HG03520 (cell line): Measurements from ENCODE around the gene BACE2.

Source experiments
- ATAC-seq: cut with Tn5 transposase; IDR thresholded peaks from one replicate; pipeline ENCODE4 v1.9.1; 2021; ENCODE audit warnings: mild to moderate bottlenecking, moderate library complexity; ENCODE audit not compliant: unreplicated experiment

BACE2 gene

GRCh38 chr21:41147979-41148355 is 20.0 kb upstream of the BACE2 start:
- ATAC-seq, result no peak

GRCh38 chr21:41148798-41149197 is 19.2 kb upstream of the BACE2 start:
- no peak for ATAC-seq

GRCh38 chr21:41149199-41149598 is 18.8 kb upstream of the BACE2 start:
- no peak for ATAC-seq

GRCh38 chr21:41152147-41152546 is 15.8 kb upstream of the BACE2 start:
- no peak for ATAC-seq

- ATAC-seq, result no peak
Measured at GRCh38 chr21:41153443-41153842, 14.5 kb upstream of the BACE2 start.

- ATAC-seq, result no peak
Measured at GRCh38 chr21:41156142-41156541, 11.8 kb upstream of the BACE2 start.

GRCh38 chr21:41158026-41158425 is 9.9 kb upstream of the BACE2 start:
- ATAC-seq, result no peak

GRCh38 chr21:41160036-41160435 is 7.9 kb upstream of the BACE2 start:
- ATAC-seq, result no peak

- no peak for ATAC-seq
Measured at GRCh38 chr21:41161428-41161827, 6.5 kb upstream of the BACE2 start.

GRCh38 chr21:41162096-41162495 is 5.9 kb upstream of the BACE2 start:
- no peak for ATAC-seq

- no peak for ATAC-seq
Measured at GRCh38 chr21:41163091-41163490, 4.9 kb upstream of the BACE2 start.

GRCh38 chr21:41164052-41164451 is 3.9 kb upstream of the BACE2 start:
- ATAC-seq, result no peak

GRCh38 chr21:41164981-41165655 is 2.8 kb upstream of the BACE2 start:
- ATAC-seq, result no peak

GRCh38 chr21:41166884-41167283 is 1.1 kb upstream of the BACE2 start:
- ATAC-seq, result no peak

GRCh38 chr21:41168391-41169257 is 664 bp downstream of the BACE2 start:
- no peak for ATAC-seq

GRCh38 chr21:41169258-41169576 is 1.3 kb downstream of the BACE2 start:
- ATAC-seq, result no peak

- ATAC-seq, result no peak
Measured at GRCh38 chr21:41169701-41170100, 1.7 kb downstream of the BACE2 start.

- ATAC-seq, result no peak
Measured at GRCh38 chr21:41170442-41170841, 2.5 kb downstream of the BACE2 start.

GRCh38 chr21:41170859-41171609 is 3.1 kb downstream of the BACE2 start:
- no peak for ATAC-seq

GRCh38 chr21:41175080-41175479 is 7.1 kb downstream of the BACE2 start:
- ATAC-seq, result no peak

- no peak for ATAC-seq
Measured at GRCh38 chr21:41176846-41177245, 8.9 kb downstream of the BACE2 start.

- no peak for ATAC-seq
Measured at GRCh38 chr21:41180752-41181151, 12.8 kb downstream of the BACE2 start.
